GM19240 (cell line): ENCODE results near the gene R3HCC1L.

Source experiments
- DNase-seq: peaks from one replicate; pipeline ENCODE4 v3.0.0; 2011; ENCODE audit warnings: low spot score; ENCODE audit not compliant: insufficient read length

R3HCC1L gene

GRCh38 chr10:98273057-98273850 is 138.8 kb downstream of the R3HCC1L start:
- DNase-seq, result no peak

- no peak for DNase-seq
Measured at GRCh38 chr10:98274562-98274961, 140.1 kb downstream of the R3HCC1L start.

- DNase-seq, result no peak
Measured at GRCh38 chr10:98276311-98276710, 141.9 kb downstream of the R3HCC1L start.

GRCh38 chr10:98285416-98285815 is 151.0 kb downstream of the R3HCC1L start:
- DNase-seq, result no peak

GRCh38 chr10:98286419-98286818 is 152.0 kb downstream of the R3HCC1L start:
- DNase-seq, result no peak

- no peak for DNase-seq
Measured at GRCh38 chr10:98287321-98287720, 152.9 kb downstream of the R3HCC1L start.

GRCh38 chr10:98289802-98290209 is 155.3 kb downstream of the R3HCC1L start:
- DNase-seq, result no peak

GRCh38 chr10:98292971-98293370 is 158.5 kb downstream of the R3HCC1L start:
- DNase-seq, result no peak

GRCh38 chr10:98293550-98294269 is 159.3 kb downstream of the R3HCC1L start:
- no peak for DNase-seq

GRCh38 chr10:98294270-98294627 is 159.8 kb downstream of the R3HCC1L start:
- DNase-seq, result no peak
